ENCODE results near the gene TMTC2.

Gene TMTC2

DNA sequence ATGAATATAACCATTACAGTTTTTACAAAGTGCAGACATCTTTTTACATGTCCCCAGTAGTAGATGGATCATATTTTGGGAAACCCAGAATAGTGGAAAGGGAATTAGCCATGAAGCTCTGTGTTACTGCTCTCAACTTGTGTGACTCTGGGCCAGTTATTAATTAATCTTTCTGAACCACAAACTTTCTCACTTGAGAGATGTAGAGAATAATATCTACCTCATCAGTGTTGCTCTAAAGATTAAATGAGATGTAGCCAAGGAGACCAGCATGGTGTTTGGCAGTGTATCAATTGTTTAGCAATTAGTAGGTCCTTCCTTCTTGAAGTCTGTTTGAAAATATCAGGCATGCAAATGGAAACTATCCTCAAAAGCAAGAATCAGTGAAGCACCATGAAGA is 169.2 kb downstream of the TMTC2 start:
- no peak for DNase-seq

DNA sequence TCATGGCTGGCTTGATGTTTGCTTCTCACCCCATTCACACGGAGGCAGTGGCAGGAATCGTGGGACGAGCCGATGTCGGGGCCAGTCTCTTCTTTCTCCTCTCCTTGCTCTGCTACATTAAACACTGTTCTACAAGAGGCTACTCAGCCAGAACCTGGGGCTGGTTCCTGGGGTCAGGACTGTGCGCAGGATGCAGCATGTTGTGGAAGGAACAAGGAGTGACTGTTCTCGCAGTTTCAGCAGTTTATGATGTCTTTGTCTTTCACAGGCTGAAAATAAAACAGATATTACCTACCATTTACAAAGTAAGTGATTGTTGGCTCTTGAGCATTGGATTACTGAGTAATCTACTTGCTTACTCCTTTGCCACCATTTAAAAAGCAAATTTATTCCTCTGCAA is 170.6 kb downstream of the TMTC2 start:
- DNase-seq: no peak

DNA sequence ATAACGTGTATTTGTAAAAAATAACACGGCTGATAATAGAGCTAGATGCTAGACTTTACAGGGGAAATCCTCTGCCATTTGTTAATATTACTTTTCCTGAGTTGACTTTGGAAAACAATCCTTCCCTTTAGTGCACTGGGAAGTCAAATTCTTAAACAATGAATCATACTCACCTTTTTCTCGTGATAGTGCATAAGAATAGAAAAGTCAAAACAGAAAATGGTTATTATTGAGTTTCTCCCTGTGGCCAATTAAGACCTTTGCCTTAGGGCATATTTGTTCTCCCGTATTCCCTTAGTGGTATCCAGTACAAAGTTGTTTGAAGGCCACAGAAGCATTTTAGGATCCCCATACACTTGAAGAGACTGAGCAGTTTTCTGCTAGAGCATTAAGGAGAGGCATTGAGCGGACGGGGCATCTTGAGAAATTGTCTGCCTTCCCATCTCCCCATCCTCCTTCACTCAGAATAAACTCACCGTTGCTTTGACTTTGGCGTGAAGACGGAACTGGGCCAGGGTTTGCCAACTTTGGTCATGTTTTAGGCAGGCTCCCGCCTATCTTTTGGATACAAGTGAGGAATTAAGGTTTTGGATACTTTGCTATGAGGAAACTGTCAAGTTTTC is 171.3 kb downstream of the TMTC2 start:
- DNase-seq: no peak

DNA sequence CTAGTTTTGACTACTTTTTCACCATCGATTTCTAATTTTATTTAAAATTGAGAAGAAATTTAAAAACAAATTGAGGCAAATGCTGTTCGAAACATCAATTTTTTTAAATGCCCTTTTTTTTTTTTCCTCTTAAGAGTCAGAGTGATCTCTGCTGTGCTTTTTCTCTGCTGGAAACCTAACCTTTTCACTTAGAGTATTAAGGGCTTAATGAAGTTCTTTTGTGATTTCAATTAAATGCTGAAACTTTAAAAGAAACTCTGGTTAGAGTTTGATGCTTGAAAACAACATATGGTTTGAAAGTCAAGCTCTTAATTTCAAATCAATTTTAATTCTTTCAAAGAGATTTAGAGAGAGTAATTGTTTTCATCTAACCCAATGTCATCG is 171.8 kb downstream of the TMTC2 start:
- no peak for DNase-seq

DNA sequence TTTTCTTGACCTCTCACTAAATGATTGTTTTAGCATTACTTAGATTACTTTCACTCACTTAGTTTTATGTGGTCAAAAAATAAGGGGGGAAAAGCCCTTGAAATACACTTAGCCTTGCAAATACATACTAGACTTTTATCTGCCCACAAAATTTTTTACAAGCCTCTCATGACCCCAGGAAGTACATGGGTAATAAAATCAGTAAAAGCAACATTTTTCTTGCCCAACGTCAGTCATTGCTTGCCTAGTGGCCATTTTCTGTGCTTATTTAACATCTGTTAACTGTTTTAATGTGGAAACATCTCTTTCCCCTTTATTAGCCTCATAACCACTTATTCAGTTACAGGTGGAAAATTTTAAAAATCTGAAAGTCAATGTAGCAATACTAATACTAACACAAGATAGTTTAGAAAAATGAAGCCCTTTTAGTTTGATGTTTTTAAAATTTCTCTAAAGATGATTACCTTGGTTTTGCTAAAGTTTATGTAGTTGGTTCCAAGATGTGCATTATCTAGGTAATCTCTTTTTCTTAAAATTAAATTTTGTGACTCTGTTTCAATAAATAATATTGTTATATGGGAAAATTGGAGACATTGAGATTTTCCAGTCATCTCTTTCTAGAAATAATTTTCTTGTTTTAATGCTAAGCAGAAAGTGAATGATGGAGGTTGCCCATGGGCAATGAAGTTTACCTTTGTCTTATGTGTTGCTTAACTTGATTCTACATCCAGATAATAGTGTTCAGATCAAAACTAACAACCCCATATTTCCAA is 175.5 kb downstream of the TMTC2 start:
- DNase-seq: no peak

DNA sequence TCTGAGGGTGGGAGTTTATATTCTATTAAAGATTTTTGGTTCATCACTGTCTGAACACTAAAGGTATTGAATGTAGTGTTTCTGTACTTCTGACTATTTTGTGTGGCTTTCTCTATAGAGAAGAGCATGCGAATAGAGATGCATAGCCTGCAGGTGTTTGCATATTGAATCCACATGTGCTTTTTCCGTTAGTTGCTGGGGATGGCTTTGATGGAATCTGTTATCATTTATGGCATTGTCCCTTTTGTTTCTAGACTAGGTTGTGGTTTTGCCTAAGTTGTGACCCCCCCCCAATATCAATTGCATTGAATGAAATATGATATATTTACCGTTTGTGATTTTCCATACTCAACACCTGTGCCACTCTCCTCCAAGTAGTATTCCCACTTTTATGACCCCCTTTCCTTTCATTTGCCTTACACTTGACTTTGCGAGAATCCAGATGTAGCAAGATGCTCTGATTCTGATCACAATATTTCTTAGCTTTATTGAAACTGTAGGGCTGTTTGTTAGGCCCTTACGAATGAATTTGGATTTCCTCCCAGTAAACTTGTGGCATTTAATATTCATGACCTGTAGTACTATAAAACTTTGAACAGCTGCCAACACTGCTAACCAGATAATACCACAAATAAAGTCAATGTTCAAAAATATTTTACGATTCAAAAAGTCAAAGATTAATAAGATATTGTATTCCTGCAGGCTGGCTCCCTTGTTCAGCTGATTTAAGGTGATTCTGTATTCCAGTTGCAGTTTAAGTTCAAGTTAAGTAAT is 176.4 kb downstream of the TMTC2 start:
- no peak for DNase-seq

DNA sequence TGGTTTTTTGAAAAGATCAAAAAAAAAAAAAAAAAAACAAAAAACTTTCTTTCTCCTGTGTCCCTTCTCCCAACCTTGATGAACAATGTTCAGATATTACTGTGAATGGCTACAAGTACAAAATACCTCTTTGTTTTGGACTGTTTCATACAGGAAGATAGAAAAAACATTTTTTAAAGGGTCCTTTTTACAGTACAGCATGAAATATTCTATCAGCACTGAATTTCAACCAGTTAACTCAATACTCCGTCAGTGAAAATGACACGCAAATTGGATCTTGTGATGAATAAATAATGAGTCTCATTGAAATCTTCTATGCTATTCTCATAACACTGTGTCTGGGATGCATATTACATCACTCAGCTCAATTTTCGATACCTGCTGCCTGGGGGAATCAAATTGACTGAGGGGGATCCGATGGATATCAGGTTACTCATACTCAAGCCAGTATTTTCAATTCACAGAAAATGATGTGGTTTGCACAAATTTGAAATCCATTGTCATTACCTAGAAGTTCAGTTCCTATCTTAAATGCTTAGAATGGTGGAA is 179.6 kb downstream of the TMTC2 start:
- no peak for DNase-seq

DNA sequence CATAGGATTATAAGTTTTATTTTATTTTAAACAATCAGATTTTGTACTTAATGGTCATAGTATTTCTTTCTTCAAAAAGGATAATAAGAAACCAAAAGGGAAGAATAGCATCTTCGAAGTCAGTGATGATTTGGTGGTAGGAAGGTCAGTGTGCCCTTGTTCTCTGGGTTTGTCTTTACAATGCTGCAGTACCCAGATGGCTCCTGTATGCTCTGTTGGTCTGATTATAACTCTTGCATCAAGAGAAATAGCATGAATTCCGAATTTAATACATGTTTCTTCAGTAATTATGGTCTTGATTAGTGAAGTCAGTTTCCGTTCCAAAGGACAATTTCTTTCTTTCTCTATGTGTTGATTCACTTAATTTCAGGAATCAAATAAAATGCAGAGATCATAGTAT is 180.2 kb downstream of the TMTC2 start:
- DNase-seq: no peak

DNA sequence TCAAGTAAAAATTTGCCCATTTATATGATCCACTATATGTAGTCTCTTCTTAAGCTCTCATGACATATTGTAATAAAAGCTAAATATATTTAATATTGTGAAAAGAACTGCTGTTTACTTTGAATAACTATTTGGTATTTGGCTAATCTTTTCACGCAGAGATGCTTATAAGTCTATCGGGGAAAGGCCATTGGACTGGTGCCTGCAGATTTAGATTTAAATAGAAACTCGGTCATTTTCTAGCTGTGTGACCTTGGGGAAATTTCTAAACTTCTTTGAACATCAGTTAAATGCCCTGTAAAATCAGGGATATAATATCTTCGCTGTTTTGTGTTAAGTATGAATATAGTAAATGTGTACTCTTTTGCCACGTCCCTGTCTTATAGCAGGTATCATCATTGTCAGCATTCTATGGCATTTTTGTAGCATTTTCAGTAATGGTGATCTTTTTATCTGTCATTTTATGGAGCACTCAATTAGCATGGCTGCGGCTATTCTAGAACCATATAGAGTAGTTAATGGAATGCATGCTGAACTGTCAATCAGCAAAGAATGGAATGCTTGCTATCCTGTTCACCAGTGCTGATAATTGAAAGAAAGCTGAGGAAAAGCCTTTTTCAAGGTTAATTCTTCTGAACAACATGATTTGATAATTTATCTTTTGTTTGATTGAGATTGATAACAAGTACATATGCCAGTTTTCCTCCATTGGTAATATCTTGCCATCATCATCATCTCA is 181.2 kb downstream of the TMTC2 start:
- no peak for DNase-seq

DNA sequence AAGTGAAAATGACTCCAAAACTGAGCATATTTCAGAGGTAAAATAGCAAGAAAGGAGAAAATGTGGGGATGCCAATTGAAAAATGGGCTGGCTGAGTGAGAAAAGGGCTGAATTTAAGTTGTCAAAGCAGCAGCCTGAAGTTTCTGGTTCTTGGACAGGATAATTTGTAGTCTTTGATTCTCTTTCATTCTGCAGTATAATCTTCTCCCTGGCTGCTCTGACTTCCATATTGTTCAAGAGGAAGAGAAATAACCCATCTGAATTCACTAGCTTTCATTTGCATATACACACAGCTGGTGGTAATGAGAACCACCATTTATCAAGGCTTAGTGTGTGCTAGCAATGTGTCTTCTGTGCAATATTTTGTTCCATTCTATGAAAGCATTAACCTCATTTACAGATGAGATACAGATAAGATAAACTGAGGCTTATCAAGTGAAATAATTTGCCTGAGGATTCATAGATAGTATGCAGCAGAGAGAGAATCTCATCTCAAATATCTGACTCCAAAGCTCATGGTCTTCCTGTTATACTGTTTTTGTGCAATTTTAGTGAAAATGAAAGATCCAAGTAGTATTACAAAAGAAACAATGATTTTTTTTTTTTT is 184.2 kb downstream of the TMTC2 start:
- DNase-seq: no peak

DNA sequence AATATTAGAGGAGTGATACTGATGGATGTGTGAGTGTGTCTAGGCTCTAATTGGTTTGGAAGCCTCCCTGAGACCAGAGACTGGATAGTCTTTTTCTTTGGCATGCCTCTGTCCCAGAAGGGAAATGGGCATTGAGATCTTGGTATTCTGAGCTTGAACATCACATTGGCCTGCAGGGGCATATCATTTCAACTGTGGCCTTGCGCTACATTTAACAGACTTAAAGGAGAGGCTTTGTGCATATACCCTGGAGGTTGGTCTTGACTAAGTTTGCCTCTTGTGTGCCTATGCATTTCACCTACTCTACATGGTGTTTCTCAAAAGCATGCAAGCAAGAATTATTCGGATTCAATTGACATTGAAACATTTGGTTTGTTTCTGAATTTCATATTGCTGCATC is 185.4 kb downstream of the TMTC2 start:
- DNase-seq: no peak

DNA sequence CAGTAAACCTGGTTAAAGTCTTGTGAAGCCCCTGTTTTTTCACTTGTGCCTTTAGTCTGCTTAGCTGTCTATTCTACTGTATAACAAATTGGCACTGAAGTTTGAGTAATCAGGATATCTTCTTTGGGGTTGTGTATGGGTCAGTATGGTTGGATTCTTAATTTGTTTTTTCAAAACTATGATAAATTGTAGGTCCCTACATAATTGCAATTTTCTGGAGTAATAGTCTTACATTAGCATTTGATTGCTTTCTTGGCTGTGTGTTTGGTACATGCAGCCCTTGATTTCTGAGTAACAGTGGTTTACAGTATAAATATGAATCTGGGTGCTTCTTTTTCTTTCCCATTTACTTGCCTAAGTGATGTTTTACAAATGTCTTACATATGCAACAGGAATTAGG is 186.6 kb downstream of the TMTC2 start:
- no peak for DNase-seq

DNA sequence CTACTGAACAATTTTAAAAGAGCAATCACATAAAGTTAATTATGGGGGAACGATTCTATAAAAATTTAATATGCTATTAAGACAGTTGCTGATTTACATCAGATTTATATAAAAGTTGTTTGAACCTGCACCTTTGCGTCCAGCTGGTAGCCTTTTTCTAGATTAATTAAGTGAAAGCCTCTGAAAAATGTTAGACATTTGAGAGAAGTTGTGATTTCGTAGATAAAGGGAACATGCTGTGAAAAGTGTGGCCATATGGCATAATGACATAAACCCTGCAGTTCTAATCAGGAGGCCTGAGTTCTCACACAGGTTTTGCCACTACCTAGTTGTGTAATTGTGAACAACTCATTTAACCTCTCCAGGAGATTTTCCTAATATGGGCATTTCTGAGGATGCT is 187.2 kb downstream of the TMTC2 start:
- peak; percentile 58 for DNase-seq

DNA sequence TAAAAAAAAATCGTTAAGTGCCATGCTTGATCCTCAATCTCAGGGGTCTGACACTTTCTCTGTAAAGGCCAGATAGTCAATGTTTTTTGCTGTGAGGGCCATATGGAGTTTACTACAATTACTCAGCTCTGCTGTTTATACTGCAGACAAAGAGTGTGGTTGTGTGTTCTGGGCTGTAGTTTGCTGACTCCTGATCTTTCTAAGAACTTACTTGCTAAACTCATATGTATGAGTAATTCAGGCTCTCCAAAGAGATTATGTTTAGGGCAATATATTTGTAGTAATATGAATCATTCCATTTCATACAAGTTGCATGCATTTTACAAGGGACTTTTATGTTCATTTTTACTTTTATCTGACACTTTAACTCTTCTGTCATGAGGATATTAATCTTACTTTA is 188.2 kb downstream of the TMTC2 start:
- DNase-seq: no peak

DNA sequence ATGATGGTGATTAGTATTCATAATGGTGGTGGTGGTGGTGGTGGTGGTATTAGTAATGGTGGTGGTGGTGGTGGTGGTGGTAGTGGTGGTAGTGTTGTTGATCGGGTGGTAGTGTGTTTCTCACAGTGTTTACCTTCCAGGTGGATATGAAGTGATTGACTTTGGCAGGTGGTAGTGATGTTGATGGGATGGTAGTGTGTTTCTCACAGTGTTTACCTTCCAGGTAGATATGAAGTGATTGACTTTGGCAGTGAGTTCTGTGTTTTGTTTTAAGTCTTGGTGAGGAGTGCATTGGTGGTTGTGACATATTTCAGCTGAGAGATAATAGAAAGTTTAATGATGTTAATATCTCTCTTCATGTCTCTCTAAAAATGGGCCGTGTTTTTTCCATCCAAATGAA is 189.4 kb downstream of the TMTC2 start:
- no peak for DNase-seq

DNA sequence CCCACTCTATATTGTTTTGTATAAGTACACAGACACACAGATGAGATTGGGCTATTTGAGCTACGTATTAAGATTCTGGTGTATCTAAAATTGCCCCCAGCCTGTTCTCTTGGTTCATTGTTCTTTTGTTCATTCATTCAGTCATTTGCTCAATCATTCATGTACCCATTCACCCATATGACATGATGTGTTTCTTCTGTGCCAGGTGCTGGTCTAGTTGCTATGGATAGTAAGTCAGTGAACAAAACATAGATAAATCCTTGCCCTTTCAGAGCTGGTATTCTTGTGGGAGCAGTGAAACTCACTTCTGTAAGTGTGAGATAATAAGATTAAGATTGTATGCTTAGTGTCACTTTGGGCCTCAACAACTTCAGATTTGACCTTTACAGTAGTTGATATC is 191.3 kb downstream of the TMTC2 start:
- DNase-seq: no peak

DNA sequence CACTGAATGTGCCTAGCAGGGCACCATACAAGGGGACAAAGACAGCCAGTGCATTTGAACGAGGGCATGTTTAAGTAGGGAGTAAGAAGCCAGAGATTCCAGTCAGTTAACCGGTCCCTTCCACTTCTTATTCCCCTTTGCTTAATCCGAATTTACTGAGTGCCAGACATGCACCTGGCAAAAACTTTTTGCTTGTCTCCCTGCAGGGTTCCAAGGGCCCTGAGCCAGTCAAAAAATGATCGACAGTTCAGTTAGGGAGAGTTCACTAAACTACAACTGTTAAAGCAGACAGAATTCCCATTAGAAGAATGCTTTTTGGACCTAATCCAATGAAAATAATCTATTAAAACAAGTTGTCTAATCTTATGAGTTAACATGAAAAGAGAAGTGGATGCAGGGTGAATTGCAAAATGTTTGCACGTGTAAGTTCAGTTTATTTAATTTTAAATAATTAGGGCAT is 193.8 kb downstream of the TMTC2 start:
- no peak for DNase-seq

DNA sequence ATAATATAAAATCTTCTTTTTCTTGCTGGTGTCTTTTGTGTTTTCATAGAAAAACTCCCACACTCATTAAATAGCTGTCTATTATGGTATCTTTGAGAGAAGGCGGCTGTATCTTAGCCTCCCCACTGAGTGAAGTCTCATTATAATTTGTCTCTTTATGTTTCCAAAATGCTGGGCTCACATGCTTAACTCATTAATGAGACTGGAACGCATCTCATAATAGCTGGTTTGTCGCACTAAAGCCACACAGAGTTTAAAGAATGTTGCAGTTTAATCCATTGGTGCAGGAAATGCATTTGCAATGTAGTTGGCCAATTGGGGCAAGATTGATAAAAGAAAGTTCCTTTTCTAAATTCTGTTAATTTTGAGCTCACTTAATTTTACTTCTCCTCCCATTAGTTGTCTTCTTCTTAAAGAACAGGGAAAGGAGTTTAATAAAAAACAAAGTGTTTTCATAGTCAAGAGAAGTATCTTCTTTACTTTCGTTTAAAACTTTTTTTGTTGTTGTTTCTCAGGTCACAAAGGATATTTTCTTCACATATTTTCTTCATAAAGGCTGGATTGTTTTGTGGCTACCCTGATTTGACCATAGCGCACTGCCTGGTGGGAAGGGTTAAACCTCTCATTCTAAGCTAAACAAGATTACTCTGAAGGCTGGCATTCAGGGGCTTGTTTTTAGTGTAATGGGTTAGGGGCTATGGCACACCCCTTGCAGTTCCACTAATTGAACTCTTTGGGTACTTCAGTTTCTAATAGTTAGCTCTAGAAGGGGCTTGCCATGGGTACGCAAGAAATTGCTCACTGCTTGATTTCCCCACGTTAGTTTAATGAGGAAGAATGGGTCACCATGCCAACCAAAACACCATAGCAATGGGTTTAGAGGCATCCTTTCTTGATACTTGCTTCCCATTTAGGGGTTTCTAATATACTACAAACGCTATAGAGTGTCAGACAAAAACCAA is 197.0 kb downstream of the TMTC2 start:
- no peak for DNase-seq

DNA sequence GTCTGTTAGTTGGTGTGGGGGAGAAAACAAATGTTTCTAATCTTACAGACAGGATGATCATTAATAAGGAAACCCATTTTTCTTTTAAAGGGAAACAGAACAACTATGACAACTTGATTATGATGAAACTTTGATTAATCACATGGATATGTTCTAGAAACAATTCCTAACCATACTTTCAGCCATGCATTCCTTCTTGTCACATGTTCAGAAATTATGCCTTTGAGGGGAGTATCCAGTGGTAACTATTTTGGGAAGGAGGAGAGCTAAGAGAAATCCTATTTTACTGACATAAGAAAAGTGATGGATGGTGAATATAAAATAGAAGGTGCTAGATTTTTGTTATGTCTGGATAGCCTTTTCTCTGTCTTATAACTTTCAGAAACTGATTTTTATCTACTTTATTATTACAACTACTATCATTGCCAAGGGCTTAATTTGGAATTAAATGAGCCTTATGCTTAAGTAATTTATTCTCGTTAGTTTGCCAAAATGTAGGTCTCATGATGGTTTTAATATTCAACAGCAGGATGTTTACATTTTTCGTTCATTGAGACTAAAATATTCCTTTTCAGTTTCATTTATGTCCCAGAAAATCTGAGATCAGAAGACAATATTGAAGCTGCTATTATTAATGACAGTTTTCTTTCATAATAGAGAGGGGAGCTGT is 200.1 kb downstream of the TMTC2 start:
- no peak for DNase-seq

DNA sequence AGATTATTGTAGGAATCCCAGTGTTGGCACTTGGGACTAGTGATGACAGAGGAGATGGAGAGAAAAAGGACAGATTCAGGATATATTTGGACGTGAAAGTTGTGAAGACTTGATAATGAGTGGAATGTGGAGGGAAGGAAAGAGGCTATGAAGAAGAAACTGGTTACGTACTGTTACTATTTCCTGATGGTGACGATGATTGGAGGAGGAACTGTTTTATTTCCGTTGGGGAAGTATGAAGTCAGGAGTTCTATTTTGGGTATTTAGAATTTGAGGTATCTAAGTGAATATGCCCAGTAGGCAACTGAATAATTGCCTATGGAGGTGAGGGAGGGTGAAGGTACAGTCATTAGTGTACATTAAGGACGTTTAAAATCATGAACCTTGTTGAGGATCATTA is 207.2 kb downstream of the TMTC2 start:
- no peak for DNase-seq

DNA sequence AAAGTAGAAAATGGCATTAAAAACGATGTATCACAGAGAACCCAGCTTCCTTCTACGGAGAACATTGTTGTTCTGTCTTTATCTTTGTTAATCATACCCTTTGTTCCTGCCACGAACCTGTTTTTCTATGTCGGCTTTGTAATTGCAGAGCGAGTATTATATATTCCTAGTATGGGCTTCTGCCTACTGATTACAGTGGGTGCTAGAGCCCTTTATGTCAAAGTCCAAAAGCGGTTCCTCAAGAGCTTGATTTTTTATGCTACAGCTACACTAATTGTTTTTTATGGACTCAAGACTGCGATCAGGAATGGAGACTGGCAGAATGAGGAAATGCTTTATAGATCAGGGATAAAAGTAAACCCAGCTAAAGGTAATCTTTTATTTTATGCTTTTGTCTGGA is 209.6 kb downstream of the TMTC2 start:
- DNase-seq: no peak

Measured in NCI-H2081 treated with DMSO at 0.1 percent for 48 hours (cell line).